ENCODE results near the gene LRMDA.
"Not testable (repeated sequence)": the region's sequence is repeated elsewhere in the genome, so short reads cannot be mapped to it uniquely, and the experiment has no call there.

Gene LRMDA

GRCh38 chr10:76497666-76498065 lies 1066.2 kb downstream of the LRMDA start:
- DNase-seq = no peak

- no peak for DNase-seq
Observed at GRCh38 chr10:76504823-76505222, 1073.4 kb downstream of the LRMDA start.

- no peak for DNase-seq
Observed at GRCh38 chr10:76509446-76509845, 1078.0 kb downstream of the LRMDA start.

- no peak for DNase-seq
Observed at GRCh38 chr10:76514321-76514720, 1082.9 kb downstream of the LRMDA start.

GRCh38 chr10:76514869-76515268 lies 1083.4 kb downstream of the LRMDA start:
- no peak for DNase-seq

GRCh38 chr10:76522547-76522946 lies 1091.1 kb downstream of the LRMDA start:
- no peak for DNase-seq

GRCh38 chr10:76523246-76523645 lies 1091.8 kb downstream of the LRMDA start:
- DNase-seq = peak; percentile 66

- no peak for DNase-seq
Observed at GRCh38 chr10:76523791-76524351, 1092.4 kb downstream of the LRMDA start.

- not testable (repeated sequence) for DNase-seq
Observed at GRCh38 chr10:76526833-76527232, 1095.4 kb downstream of the LRMDA start.

GRCh38 chr10:76540331-76540730 lies 1108.9 kb downstream of the LRMDA start:
- peak; percentile 5 for DNase-seq

GRCh38 chr10:76540786-76541185 lies 1109.4 kb downstream of the LRMDA start:
- no peak for DNase-seq

GRCh38 chr10:76541852-76542251 lies 1110.4 kb downstream of the LRMDA start:
- DNase-seq = no peak

GRCh38 chr10:76542307-76542930 lies 1111.0 kb downstream of the LRMDA start:
- DNase-seq = no peak

- DNase-seq = no peak
Observed at GRCh38 chr10:76543655-76544054, 1112.2 kb downstream of the LRMDA start.

- DNase-seq = no peak
Observed at GRCh38 chr10:76544789-76545188, 1113.4 kb downstream of the LRMDA start.

- no peak for DNase-seq
Observed at GRCh38 chr10:76546411-76546810, 1115.0 kb downstream of the LRMDA start.

GRCh38 chr10:76547352-76547972 lies 1116.0 kb downstream of the LRMDA start:
- peak; percentile 87 for DNase-seq

- DNase-seq = no peak
Observed at GRCh38 chr10:76548716-76549115, 1117.3 kb downstream of the LRMDA start.

- no peak for DNase-seq
Observed at GRCh38 chr10:76549171-76549570, 1117.7 kb downstream of the LRMDA start.

GRCh38 chr10:76550806-76551205 lies 1119.4 kb downstream of the LRMDA start:
- DNase-seq = no peak

GRCh38 chr10:76552091-76552873 lies 1120.9 kb downstream of the LRMDA start:
- no peak for DNase-seq

- peak; percentile 6 for DNase-seq
Observed at GRCh38 chr10:76553263-76554032, 1122.0 kb downstream of the LRMDA start.

- DNase-seq = no peak
Observed at GRCh38 chr10:76554033-76554408, 1122.6 kb downstream of the LRMDA start.
